Kidney capillary endothelial cell (primary cell): Measurements from ENCODE around the gene CCS.
"Not testable (repeated sequence)": the region's sequence is repeated elsewhere in the genome, so short reads cannot be mapped to it uniquely, and the experiment has no call there.

ENCODE experiments used
- DNase-seq: peaks from one replicate; pipeline ENCODE4 v3.0.0-alpha.2; 2018; ENCODE audit warnings: low spot score

Gene CCS

DNA sequence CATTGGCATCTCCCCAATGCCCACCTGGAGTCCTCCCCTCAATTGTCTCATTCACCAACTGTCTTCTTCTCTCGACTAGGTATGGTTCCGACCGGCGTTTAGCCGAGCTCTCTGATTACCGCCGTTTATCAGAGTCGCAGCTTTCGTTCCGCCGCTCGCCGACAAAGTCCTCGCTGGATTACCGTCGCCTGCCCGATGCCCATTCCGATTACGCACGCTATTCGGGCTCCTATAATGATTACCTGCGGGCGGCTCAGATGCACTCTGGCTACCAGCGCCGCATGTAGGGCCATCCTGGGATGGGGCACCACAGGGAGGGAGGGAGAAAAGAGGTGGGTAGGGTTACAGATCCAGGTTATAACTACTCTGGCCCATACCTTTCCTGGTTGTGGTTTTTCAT is 33.4 kb downstream of the CCS start:
- no peak for DNase-seq

DNA sequence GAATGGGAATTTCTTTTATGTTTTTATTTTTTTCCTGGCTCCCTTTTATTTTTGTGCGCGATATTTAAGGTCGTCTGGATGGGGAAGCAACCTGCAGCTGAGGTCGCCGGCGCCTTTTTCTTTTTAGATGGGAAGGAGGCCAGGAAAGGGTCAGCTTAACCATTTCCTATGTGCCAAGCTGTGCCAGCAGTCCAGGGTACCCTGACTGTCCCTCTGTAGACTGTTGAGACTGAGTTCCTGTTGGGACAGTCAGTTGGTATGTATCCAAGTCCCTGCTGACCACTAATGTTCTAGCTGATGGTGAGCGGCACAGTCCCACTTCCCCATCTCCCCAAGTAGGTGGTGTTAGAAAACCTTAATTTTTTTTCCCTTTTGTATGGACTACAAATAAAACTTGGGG is 33.9 kb downstream of the CCS start:
- DNase-seq: no peak

DNA sequence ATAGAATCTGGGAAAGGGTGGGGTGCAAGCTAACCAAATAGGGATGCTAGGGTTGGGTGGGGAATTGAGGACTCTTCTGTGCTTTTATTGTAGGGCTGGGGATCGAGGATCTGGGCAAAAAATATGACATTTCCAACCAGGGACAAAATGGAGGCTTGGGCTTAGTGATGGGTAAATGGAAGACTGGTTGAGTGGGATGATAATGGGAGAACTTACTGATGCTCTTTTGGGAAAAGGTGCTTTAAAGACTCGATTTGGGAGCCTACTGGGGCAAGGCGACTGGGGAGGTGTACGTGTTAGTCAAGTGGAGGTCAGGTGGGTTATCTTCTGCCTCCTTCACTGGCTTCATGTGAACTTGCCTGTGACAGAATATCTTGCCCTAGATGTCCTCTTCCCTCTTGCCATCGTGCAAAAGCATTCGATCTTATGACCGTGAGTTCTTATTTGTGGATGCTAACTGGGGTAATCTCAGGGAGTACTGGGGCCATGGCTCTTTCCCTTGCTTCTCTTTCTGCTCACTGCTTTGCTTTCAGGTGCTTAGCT is 35.1 kb downstream of the CCS start:
- DNase-seq: no peak

- no peak for DNase-seq
These were observed 36.4 kb downstream of the CCS start for GRCh38 chr11:66629356-66629755.

GRCh38 chr11:66631883-66632282 is 38.9 kb downstream of the CCS start:
- DNase-seq: no peak

GRCh38 chr11:66632952-66633351 is 40.0 kb downstream of the CCS start:
- no peak for DNase-seq

- no peak for DNase-seq
These were observed 43.4 kb downstream of the CCS start for GRCh38 chr11:66636411-66636810.

- no peak for DNase-seq
These were observed 44.7 kb downstream of the CCS start for GRCh38 chr11:66637557-66638176.

- DNase-seq: peak; percentile 99
These were observed 45.4 kb downstream of the CCS start, which contains the start of gene RBM4 for GRCh38 chr11:66638177-66639065. RBM4 (plus strand) TSS chr11:66638703; CDS start chr11:66639712, 1,009 bp downstream.

GRCh38 chr11:66639066-66639813 is 46.3 kb downstream of the CCS start:
- peak; percentile 44 for DNase-seq

DNA sequence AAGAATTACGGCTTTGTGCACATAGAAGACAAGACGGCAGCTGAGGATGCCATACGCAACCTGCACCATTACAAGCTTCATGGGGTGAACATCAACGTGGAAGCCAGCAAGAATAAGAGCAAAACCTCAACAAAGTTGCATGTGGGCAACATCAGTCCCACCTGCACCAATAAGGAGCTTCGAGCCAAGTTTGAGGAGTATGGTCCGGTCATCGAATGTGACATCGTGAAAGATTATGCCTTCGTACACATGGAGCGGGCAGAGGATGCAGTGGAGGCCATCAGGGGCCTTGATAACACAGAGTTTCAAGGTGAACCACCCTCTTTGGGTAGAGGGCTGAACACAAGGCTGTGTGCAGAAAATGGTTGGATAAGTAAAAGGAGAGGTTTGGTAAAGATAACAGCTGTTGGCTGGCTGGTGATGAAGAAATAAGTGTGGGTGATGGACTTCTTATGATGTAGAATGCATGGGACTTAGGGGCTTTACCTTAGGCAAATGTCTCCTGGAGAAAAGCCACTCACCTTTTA is 46.9 kb downstream of the CCS start:
- not testable (repeated sequence) for DNase-seq

GRCh38 chr11:66641834-66642233 is 48.8 kb downstream of the CCS start:
- no peak for DNase-seq

GRCh38 chr11:66643745-66644437 is 50.9 kb downstream of the CCS start:
- no peak for DNase-seq

DNA sequence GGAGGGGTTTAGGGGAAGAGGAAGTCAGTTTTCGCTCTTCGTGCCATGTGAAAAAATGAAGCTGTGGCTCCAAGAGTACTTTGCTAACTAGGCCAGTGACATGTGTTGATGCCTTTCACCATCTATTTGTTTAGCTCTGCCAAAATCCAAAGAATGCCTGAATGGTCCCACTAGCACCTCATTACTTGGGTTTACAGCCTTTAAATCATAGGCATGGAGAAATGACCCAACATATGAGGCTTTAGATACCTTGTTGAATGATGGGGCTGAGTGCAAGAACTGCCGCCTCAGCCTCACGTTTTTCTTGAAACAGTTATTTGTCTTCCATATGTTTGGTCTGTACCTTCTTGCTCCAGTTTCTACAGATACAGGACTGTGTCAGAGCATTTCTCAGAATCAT is 53.8 kb downstream of the CCS start:
- no peak for DNase-seq

DNA sequence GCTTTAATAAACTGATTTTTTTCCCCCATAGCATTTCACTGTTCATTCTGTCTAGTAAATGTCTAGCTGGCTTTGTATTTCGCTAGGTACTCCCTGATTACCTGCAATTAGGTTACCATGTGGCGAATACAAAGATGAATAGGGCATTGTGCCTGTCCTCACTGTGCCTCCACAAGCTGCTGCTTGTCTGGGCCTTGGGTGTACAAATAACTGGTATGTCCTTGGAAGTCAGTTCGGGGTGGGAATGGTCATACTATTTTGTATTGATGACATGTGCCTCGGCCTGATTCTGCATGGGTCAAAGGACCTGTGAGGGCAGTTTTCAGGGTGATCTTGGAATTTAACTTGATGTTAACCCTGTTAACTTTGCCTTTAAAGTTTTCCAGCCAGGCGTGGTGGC is 56.9 kb downstream of the CCS start:
- no peak for DNase-seq

DNA sequence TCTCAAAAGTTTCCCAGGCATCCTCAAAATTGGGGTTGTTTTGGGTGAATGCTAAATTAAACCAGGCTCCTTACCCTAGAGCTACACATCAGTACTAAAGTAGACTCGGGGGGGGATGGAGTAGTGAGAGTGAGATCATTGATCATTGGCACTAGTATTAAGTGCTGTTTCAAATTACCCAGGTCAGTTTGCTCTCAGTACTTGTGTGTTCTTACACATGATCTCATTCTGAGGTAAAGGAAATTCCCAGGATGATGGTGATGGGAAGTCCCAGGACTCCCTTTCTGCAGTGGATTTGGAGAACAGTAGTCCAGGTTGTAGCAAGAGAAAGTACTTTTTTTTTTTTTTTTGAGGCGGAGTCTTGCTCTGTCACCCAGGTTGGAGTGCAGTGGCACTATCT is 58.0 kb downstream of the CCS start:
- no peak for DNase-seq

DNA sequence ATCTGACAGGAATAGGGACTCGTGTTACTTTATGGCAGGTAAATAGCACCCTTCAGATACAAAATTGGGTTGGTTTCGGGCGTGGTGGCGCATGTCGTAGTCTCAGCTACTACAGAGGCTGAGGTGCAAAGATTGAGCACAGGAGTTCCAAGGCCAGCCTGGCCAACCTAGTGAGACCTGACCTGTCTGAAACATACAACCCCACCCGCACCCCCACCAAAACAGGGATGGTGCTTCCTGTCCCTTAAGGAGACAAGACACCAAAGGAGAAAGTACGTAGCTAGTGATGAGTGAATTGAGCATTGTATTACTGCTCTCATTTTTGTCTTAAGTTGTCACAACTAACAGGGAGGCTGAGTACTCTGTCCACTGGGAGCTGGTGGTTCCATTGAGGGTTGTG is 59.7 kb downstream of the CCS start:
- no peak for DNase-seq

DNA sequence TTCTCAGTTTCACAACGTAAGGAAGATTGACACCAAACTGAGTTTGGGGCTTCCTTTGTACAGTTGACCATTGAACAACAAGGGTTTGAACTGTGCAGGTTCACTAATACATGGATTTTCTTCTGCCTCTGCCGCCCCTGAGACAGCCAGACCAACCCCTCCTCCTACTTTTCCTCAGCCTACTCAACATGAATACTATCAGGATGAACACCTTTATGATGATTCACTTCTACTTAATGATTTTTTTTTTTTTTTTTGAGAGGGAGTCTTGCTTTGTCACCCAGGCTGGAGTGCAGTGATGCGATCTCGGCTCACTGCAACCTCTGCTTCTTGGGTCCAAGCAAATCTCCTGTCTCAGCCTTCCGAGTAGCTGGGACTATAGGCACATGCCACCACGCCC is 60.1 kb downstream of the CCS start:
- DNase-seq: no peak
